Measurements from ENCODE around the gene SERPINB7. TPM values are rescaled to one million over a fixed set of nuclear protein-coding genes. Genes with fewer than 3 reads are reported as not detected.

SERPINB7 gene
- total and polyA plus RNA-seq, 2 of the 8 experiments (the other 6 are each of a cell fraction or from before 2014, with no cell fraction given), result not detected

DNA sequence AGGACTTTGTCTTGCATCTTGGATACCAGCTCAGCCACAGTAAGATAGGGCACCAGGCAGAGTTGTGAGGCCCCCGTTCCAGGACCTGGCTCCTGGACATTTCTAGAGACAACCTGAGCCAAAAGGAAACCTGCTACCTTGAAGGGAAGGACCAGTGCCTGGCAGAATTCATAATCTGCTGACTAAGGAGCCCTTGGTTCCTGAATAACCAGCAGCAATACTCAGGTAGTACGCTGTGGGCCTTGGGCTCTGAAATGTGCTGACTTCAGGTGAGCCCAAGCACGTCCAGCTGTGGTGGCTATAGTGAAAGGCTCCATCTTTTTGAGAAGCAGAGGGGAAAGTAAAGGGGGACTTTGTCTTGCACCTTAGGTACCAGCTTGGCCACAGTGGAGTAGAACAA lies 44.0 kb upstream of the SERPINB7 start (continued):
- TF ChIP-seq, protein P1, sequence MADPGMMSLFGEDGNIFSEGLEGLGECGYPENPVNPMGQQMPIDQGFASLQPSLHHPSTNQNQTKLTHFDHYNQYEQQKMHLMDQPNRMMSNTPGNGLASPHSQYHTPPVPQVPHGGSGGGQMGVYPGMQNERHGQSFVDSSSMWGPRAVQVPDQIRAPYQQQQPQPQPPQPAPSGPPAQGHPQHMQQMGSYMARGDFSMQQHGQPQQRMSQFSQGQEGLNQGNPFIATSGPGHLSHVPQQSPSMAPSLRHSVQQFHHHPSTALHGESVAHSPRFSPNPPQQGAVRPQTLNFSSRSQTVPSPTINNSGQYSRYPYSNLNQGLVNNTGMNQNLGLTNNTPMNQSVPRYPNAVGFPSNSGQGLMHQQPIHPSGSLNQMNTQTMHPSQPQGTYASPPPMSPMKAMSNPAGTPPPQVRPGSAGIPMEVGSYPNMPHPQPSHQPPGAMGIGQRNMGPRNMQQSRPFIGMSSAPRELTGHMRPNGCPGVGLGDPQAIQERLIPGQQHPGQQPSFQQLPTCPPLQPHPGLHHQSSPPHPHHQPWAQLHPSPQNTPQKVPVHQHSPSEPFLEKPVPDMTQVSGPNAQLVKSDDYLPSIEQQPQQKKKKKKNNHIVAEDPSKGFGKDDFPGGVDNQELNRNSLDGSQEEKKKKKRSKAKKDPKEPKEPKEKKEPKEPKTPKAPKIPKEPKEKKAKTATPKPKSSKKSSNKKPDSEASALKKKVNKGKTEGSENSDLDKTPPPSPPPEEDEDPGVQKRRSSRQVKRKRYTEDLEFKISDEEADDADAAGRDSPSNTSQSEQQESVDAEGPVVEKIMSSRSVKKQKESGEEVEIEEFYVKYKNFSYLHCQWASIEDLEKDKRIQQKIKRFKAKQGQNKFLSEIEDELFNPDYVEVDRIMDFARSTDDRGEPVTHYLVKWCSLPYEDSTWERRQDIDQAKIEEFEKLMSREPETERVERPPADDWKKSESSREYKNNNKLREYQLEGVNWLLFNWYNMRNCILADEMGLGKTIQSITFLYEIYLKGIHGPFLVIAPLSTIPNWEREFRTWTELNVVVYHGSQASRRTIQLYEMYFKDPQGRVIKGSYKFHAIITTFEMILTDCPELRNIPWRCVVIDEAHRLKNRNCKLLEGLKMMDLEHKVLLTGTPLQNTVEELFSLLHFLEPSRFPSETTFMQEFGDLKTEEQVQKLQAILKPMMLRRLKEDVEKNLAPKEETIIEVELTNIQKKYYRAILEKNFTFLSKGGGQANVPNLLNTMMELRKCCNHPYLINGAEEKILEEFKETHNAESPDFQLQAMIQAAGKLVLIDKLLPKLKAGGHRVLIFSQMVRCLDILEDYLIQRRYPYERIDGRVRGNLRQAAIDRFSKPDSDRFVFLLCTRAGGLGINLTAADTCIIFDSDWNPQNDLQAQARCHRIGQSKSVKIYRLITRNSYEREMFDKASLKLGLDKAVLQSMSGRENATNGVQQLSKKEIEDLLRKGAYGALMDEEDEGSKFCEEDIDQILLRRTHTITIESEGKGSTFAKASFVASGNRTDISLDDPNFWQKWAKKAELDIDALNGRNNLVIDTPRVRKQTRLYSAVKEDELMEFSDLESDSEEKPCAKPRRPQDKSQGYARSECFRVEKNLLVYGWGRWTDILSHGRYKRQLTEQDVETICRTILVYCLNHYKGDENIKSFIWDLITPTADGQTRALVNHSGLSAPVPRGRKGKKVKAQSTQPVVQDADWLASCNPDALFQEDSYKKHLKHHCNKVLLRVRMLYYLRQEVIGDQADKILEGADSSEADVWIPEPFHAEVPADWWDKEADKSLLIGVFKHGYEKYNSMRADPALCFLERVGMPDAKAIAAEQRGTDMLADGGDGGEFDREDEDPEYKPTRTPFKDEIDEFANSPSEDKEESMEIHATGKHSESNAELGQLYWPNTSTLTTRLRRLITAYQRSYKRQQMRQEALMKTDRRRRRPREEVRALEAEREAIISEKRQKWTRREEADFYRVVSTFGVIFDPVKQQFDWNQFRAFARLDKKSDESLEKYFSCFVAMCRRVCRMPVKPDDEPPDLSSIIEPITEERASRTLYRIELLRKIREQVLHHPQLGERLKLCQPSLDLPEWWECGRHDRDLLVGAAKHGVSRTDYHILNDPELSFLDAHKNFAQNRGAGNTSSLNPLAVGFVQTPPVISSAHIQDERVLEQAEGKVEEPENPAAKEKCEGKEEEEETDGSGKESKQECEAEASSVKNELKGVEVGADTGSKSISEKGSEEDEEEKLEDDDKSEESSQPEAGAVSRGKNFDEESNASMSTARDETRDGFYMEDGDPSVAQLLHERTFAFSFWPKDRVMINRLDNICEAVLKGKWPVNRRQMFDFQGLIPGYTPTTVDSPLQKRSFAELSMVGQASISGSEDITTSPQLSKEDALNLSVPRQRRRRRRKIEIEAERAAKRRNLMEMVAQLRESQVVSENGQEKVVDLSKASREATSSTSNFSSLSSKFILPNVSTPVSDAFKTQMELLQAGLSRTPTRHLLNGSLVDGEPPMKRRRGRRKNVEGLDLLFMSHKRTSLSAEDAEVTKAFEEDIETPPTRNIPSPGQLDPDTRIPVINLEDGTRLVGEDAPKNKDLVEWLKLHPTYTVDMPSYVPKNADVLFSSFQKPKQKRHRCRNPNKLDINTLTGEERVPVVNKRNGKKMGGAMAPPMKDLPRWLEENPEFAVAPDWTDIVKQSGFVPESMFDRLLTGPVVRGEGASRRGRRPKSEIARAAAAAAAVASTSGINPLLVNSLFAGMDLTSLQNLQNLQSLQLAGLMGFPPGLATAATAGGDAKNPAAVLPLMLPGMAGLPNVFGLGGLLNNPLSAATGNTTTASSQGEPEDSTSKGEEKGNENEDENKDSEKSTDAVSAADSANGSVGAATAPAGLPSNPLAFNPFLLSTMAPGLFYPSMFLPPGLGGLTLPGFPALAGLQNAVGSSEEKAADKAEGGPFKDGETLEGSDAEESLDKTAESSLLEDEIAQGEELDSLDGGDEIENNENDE (IDR thresholded peaks at IDR 0.05; ENCODE audit: insufficient replicate concordance, low read length), result no peak
- TF ChIP-seq GTF2F1 (IDR thresholded peaks at IDR 0.05; ENCODE audit: borderline replicate concordance, low read depth, low read length), result no peak
- TF ChIP-seq PHF8 (conservative IDR thresholded peaks at IDR 0.05; ENCODE audit: low read depth, low read length), result no peak
- TF ChIP-seq RXRA (IDR thresholded peaks at IDR 0.05; ENCODE audit: insufficient read depth, low read depth, low read length), result no peak
- no peak for TF ChIP-seq POU5F1 (IDR thresholded peaks at IDR 0.05; ENCODE audit: low read depth, low read length)
- no peak for TF ChIP-seq BACH1 (IDR thresholded peaks at IDR 0.05; ENCODE audit: low read length)
- TF ChIP-seq CBX5 (IDR thresholded peaks at IDR 0.05; ENCODE audit: low read depth, low read length), result no peak
- TF ChIP-seq NANOG (IDR thresholded peaks at IDR 0.05; ENCODE audit: insufficient read depth, low read depth, low read length, poor library complexity, severe bottlenecking), result no peak
- TF ChIP-seq CREB1 (IDR thresholded peaks at IDR 0.05), result no peak

Measured in H1 (cell line).